Stimulated activated CD4-positive, alpha-beta T cell treated with anti-CD3 and anti-CD28 coated beads, TNF-alpha, amount 100 ng/mL, for 4 hours (primary cell): ENCODE measurements around the gene IGSF8.
"Not testable (repeated sequence)": the region's sequence is repeated elsewhere in the genome, so short reads cannot be mapped to it uniquely, and the experiment has no call there.

ENCODE experiments used
- DNase-seq, 3 experiments: peaks; one replicate each; pipeline ENCODE4 v3.0.0-alpha.2; 2020; ENCODE audit warnings: low read depth in 3 of 3

Gene IGSF8

GRCh38 chr1:160066829-160067745, 31.3 kb downstream of the IGSF8 start:
- no peak for DNase-seq

- DNase-seq: no peak
Measured at GRCh38 chr1:160064746-160065145, 33.7 kb downstream of the IGSF8 start.

GRCh38 chr1:160064164-160064563, 34.3 kb downstream of the IGSF8 start:
- DNase-seq: no peak

GRCh38 chr1:160063176-160063575, 35.2 kb downstream of the IGSF8 start:
- DNase-seq: no peak

GRCh38 chr1:160062230-160062532, 36.2 kb downstream of the IGSF8 start:
- no peak for DNase-seq

- DNase-seq: no peak
Measured at GRCh38 chr1:160061369-160062229, 36.8 kb downstream of the IGSF8 start.

GRCh38 chr1:160058087-160058486, 40.3 kb downstream of the IGSF8 start:
- no peak for DNase-seq

GRCh38 chr1:160056648-160057169, 41.7 kb downstream of the IGSF8 start:
- no peak for DNase-seq

GRCh38 chr1:160053548-160054365, 44.7 kb downstream of the IGSF8 start:
- no peak for DNase-seq

GRCh38 chr1:160052936-160053335, 45.5 kb downstream of the IGSF8 start:
- DNase-seq: no peak

- no peak for DNase-seq
Measured at GRCh38 chr1:160050619-160051018, 47.8 kb downstream of the IGSF8 start.

GRCh38 chr1:160050182-160050581, 48.2 kb downstream of the IGSF8 start:
- not testable (repeated sequence) for DNase-seq

GRCh38 chr1:160049101-160049500, 49.3 kb downstream of the IGSF8 start:
- DNase-seq: no peak

GRCh38 chr1:160048335-160048734, 50.1 kb downstream of the IGSF8 start:
- DNase-seq: no peak

- no peak for DNase-seq
Measured at GRCh38 chr1:160047111-160047991, 51.1 kb downstream of the IGSF8 start.

- no peak for DNase-seq
Measured at GRCh38 chr1:160046494-160047110, 51.8 kb downstream of the IGSF8 start.

GRCh38 chr1:160045653-160046052, 52.8 kb downstream of the IGSF8 start:
- DNase-seq: no peak

GRCh38 chr1:160043543-160043942, 54.9 kb downstream of the IGSF8 start:
- DNase-seq: no peak
